Mesothelial cell of epicardium (in vitro differentiated cells): ENCODE measurements around the gene REPS2. TPM values are rescaled to one million over a fixed set of nuclear protein-coding genes. Genes with fewer than 3 reads are reported as not detected.

ENCODE experiments used
- DNase-seq, 2 experiments: peaks; one replicate each; pipeline ENCODE4 v3.0.0; 2021; ENCODE audit warnings: low spot score in 2 of 2; ENCODE audit not compliant: unreplicated experiment in 2 of 2
- H3K27ac Mint-ChIP-seq: 2 replicates; pipeline ENCODE4 v1.8.0; 2021; ENCODE audit warnings: mixed read lengths
- H3K27me3 Mint-ChIP-seq: 2 replicates; pipeline ENCODE4 v1.8.0; 2021; ENCODE audit warnings: low read depth, mixed read lengths
- H3K36me3 Mint-ChIP-seq: 2 replicates; pipeline ENCODE4 v1.8.0; 2021; ENCODE audit warnings: mixed read lengths
- H3K4me1 Mint-ChIP-seq: 2 replicates; pipeline ENCODE4 v1.8.0; 2021; ENCODE audit warnings: mixed read lengths
- H3K4me3 Mint-ChIP-seq: 2 replicates; pipeline ENCODE4 v1.8.0; 2021; ENCODE audit warnings: mild to moderate bottlenecking, moderate library complexity, mixed read lengths
- H3K9me3 Mint-ChIP-seq: 2 replicates; pipeline ENCODE4 v1.8.0; 2021; ENCODE audit warnings: mixed read lengths
- CTCF ChIP-seq: fragments of 200-600 bp; sonication (generic); IDR thresholded peaks from one replicate; pipeline ENCODE4 v1.5.0; 2021; ENCODE audit warnings: antibody characterized with exemption; ENCODE audit not compliant: unreplicated experiment
- total RNA-seq: library from RNA; stranded (reverse); gene quantifications from 3 replicates; pipeline ENCODE4 v1.2.1, GENCODE V29; 2021

REPS2 gene
- total RNA-seq, 1 donor from 2014 or later = 5.2 TPM

GRCh38 chrX:16916561-16916960 lies 29.9 kb upstream of the REPS2 start:
- Mint-ChIP-seq H3K36me3 (no peaks in the 10 kb centered on the region), H3K9me3 (peaks cover 4% of the 10 kb centered on the region), H3K27me3 (no peaks in the 10 kb centered on the region), H3K27ac (no peak overlapping the region), H3K4me3 (no peak overlapping the region), H3K4me1 (peaks cover 26% of the 10 kb centered on the region)
- DNase-seq = no peak
- no peak for TF ChIP-seq CTCF

- TF ChIP-seq CTCF = no peak
- H3K4me1 Mint-ChIP-seq = peaks cover 26% of the 10 kb centered on the region
- peaks cover 6% of the 10 kb centered on the region for H3K9me3 Mint-ChIP-seq
- H3K4me3 Mint-ChIP-seq = no peak overlapping the region
- H3K36me3 Mint-ChIP-seq = no peaks in the 10 kb centered on the region
- no peak overlapping the region for H3K27ac Mint-ChIP-seq
- DNase-seq = no peak
- no peaks in the 10 kb centered on the region for H3K27me3 Mint-ChIP-seq
Observed at GRCh38 chrX:16917120-16917519, 29.3 kb upstream of the REPS2 start.

GRCh38 chrX:16918979-16919378 lies 27.5 kb upstream of the REPS2 start:
- no peak for DNase-seq
- Mint-ChIP-seq H3K4me3 (no peak overlapping the region), H3K36me3 (no peaks in the 10 kb centered on the region), H3K27ac (no peak overlapping the region), H3K9me3 (peaks cover 6% of the 10 kb centered on the region), H3K4me1 (peaks cover 26% of the 10 kb centered on the region), H3K27me3 (no peaks in the 10 kb centered on the region)
- no peak for TF ChIP-seq CTCF

- H3K4me3 Mint-ChIP-seq = no peak overlapping the region
- no peak for TF ChIP-seq CTCF
- no peaks in the 10 kb centered on the region for H3K27me3 Mint-ChIP-seq
- DNase-seq = no peak
- H3K36me3 Mint-ChIP-seq = no peaks in the 10 kb centered on the region
- H3K9me3 Mint-ChIP-seq = peaks cover 12% of the 10 kb centered on the region
- peaks cover 19% of the 10 kb centered on the region for H3K4me1 Mint-ChIP-seq
- H3K27ac Mint-ChIP-seq = no peak overlapping the region
Observed at GRCh38 chrX:16920075-16920474, 26.4 kb upstream of the REPS2 start.

GRCh38 chrX:16923157-16923556 lies 23.3 kb upstream of the REPS2 start:
- Mint-ChIP-seq H3K4me3 (no peak overlapping the region), H3K27me3 (no peaks in the 10 kb centered on the region), H3K4me1 (peaks cover 5% of the 10 kb centered on the region), H3K36me3 (no peaks in the 10 kb centered on the region), H3K27ac (no peak overlapping the region), H3K9me3 (peaks cover 14% of the 10 kb centered on the region)
- no peak for TF ChIP-seq CTCF
- no peak for DNase-seq
